Natural killer cell (primary cell): ENCODE results near the gene SRP54. TPM values are rescaled to one million over a fixed set of nuclear protein-coding genes. Genes with fewer than 3 reads are reported as not detected.

Experiments used
- ATAC-seq, 3 donors: fragments of 150-1000 bp in 2 of 3; fragments of 200-7000 bp in 1 of 3; cut with Tn5 transposase; 1 replicate in 1 of 3; 2 replicates in 2 of 3; pipeline ENCODE4 v1.10.0; 2021; ENCODE audit warnings: mild to moderate bottlenecking in 2 of 3, moderate library complexity in 2 of 3
- DNase-seq, 2 donors: peaks; one replicate each; pipeline versions ENCODE4 v3.0.0 to v3.0.0-alpha.2; 2013 to 2021; ENCODE audit warnings: mixed read lengths in 1 of 2
- H3K27ac ChIP-seq: one replicate; pipeline ENCODE4 v1.5.1; 2013; ENCODE audit warnings: mild to moderate bottlenecking, low read length
- H3K27me3 ChIP-seq: one replicate; pipeline ENCODE4 v1.6.1; 2013; ENCODE audit warnings: low read length; ENCODE audit not compliant: control insufficient read depth, insufficient read depth
- H3K36me3 ChIP-seq: one replicate; pipeline ENCODE4 v1.6.1; 2013; ENCODE audit warnings: low read length; ENCODE audit not compliant: control insufficient read depth, insufficient read depth
- H3K4me1 ChIP-seq: one replicate; pipeline ENCODE4 v1.6.1; 2013; ENCODE audit warnings: low read length; ENCODE audit not compliant: control insufficient read depth, insufficient read depth
- H3K4me3 ChIP-seq: one replicate; pipeline ENCODE4 v1.5.1; 2013; ENCODE audit warnings: low read length
- H3K9me3 ChIP-seq: one replicate; pipeline ENCODE4 v1.6.1; 2013; ENCODE audit warnings: low read length; ENCODE audit not compliant: control insufficient read depth, insufficient read depth
- H3K27ac Mint-ChIP-seq, 2 donors: one replicate each; pipeline ENCODE4 v1.8.0; 2022; ENCODE audit warnings: mild to moderate bottlenecking in 2 of 2, mixed read lengths in 2 of 2, moderate library complexity in 1 of 2
- H3K27me3 Mint-ChIP-seq, 2 donors: one replicate each; pipeline ENCODE4 v1.8.0; 2022; ENCODE audit warnings: low read depth in 2 of 2, mixed read lengths in 2 of 2
- H3K36me3 Mint-ChIP-seq: one replicate; pipeline ENCODE4 v1.8.0; 2022; ENCODE audit warnings: mixed read lengths
- H3K4me1 Mint-ChIP-seq, 2 donors: one replicate each; pipeline ENCODE4 v1.8.0; 2022; ENCODE audit warnings: mixed read lengths in 2 of 2
- H3K4me3 Mint-ChIP-seq: one replicate; pipeline ENCODE4 v1.8.0; 2022; ENCODE audit warnings: mild to moderate bottlenecking, moderate library complexity, mixed read lengths
- H3K9me3 Mint-ChIP-seq, 2 donors: one replicate each; pipeline ENCODE4 v1.8.0; 2022; ENCODE audit warnings: mixed read lengths in 2 of 2
- WGBS: methylation state at CpG from one replicate; pipeline ENCODE4 v1.1.7; 2013; ENCODE audit warnings: missing lambda C conversion rate; ENCODE audit not compliant: insufficient coverage; 5-methylcytosine and 5-hydroxymethylcytosine counted together
- intact Hi-C: fragments of 100-400 bp; cut with micrococcal nuclease; formaldehyde crosslinking; loops from one replicate; pipeline ENCODE4 v1.14.2; 2022
- total RNA-seq, 4 donors: library from RNA; stranded (reverse); fragments of 120-200 nt in 1 of 4; gene quantifications; one replicate each; pipeline versions ENCODE4 v1.2.3 to v1.2.4, GENCODE V29; 2013 to 2022
- TF ChIP-seq, protein P1 (sequence below): fragments of 200-600 bp; IDR thresholded peaks from one replicate; pipeline ENCODE4 v1.8.0; 2022; ENCODE audit warnings: antibody characterized with exemption

SRP54 gene
- total RNA-seq, 3 donors from 2014 or later (not counting 1 experiment from before 2014, with no cell fraction given), result 41.2 to 63.2 (median 48.8) TPM

DNA sequence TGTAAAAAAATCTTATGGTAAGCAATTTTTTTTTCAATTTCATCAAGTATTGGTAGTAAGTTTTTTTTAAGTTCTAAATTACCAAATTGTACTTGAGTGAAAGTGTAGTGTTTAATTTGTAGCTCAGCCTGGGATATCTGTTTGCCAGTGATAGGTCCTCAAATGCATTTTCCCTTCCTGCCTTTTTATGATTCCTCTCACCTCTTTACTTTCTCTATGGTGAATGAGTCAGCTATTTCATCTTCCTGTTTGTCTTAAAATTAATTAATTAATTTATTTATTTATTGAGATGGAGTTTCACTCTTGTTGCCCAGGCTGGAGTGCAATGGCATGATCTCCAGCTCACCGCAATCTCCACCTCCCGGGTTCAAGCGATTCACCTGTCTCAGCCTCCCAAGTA is 10.6 kb downstream of the SRP54 start:
- Histone ChIP-seq H3K27ac (no peak overlapping the region), H3K36me3 (peaks cover 13% of the 10 kb centered on the region), H3K9me3 (no peaks in the 10 kb centered on the region), H3K27me3 (no peaks in the 10 kb centered on the region), H3K4me3 (no peak overlapping the region), H3K4me1 (no peaks in the 10 kb centered on the region)
- H3K4me1 Mint-ChIP-seq, result peaks cover 28 to 30% of the 10 kb centered on the region in 2 donors
- H3K27me3 Mint-ChIP-seq, result no peaks in the 10 kb centered on the region
- no peak overlapping the region for H3K4me3 Mint-ChIP-seq
- no peaks in the 10 kb centered on the region for H3K9me3 Mint-ChIP-seq
- H3K27ac Mint-ChIP-seq, result no peak overlapping the region
- DNase-seq (no peak), ATAC-seq (no peak)
- no peaks in the 10 kb centered on the region for H3K36me3 Mint-ChIP-seq
- WGBS, result 96% methylated on average over 3 of the region's 3 CpGs
- TF ChIP-seq, protein P1, sequence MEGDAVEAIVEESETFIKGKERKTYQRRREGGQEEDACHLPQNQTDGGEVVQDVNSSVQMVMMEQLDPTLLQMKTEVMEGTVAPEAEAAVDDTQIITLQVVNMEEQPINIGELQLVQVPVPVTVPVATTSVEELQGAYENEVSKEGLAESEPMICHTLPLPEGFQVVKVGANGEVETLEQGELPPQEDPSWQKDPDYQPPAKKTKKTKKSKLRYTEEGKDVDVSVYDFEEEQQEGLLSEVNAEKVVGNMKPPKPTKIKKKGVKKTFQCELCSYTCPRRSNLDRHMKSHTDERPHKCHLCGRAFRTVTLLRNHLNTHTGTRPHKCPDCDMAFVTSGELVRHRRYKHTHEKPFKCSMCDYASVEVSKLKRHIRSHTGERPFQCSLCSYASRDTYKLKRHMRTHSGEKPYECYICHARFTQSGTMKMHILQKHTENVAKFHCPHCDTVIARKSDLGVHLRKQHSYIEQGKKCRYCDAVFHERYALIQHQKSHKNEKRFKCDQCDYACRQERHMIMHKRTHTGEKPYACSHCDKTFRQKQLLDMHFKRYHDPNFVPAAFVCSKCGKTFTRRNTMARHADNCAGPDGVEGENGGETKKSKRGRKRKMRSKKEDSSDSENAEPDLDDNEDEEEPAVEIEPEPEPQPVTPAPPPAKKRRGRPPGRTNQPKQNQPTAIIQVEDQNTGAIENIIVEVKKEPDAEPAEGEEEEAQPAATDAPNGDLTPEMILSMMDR, result no peak
- intact Hi-C loops, result no loop called here

DNA sequence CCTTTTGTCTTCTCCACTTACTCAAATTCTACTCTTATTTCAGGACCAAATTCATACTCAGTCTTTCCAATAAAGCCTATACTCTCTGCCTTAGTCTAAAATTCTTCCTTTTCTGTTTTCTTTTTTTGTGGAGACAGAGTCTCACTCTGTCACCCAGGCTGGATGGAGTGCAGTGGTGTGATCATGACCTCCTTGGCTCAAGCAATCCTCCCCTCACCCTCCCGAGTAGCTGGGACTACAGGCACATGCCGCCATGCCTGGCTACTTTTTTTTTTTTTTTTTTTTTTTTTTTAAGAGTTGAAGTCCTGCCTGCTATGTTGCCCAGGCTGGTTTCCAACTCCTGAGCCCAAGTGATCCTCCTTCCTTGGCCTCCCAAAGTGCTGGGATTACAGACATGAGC is 11.9 kb downstream of the SRP54 start:
- Mint-ChIP-seq H3K4me1 (peaks cover 23 to 28% of the 10 kb centered on the region in 2 donors), H3K27me3 (no peaks in the 10 kb centered on the region), H3K9me3 (no peaks in the 10 kb centered on the region), H3K27ac (peak overlapping the region; percentile 3 to 13), H3K36me3 (no peaks in the 10 kb centered on the region), H3K4me3 (no peak overlapping the region)
- intact Hi-C loops, result no loop called here
- no peak overlapping the region for H3K27ac ChIP-seq
- H3K4me1 ChIP-seq, result no peaks in the 10 kb centered on the region
- peak in 1 of 3 donors; percentile 13 for ATAC-seq
- TF ChIP-seq, protein P1, result no peak
- 90% methylated on average over 2 of the region's 2 CpGs for WGBS
- peaks cover 18% of the 10 kb centered on the region for H3K36me3 ChIP-seq
- H3K4me3 ChIP-seq, result no peak overlapping the region
- no peaks in the 10 kb centered on the region for H3K9me3 ChIP-seq
- H3K27me3 ChIP-seq, result no peaks in the 10 kb centered on the region
- DNase-seq, result no peak

DNA sequence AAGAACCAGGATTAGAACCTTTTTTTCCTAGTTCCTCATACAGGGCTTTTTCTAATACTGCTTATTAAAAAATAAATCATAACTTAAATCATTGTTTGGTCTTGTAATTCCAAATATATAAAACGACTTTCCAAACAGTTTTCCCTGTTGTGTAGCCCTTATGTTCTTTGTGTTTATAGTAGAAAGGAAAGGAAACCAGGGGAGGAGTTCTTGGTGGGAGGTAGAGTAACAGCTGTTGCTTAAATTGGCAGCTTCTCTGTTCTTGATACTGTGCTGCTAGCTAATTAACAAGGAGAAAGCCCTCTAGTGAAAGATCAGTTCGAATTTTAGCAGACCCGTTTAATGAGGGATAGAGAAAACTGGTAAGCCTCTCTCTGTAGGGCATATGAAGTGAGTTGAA is 15.0 kb downstream of the SRP54 start:
- Histone ChIP-seq H3K36me3 (peaks cover 35% of the 10 kb centered on the region), H3K27ac (no peak overlapping the region), H3K9me3 (no peaks in the 10 kb centered on the region), H3K4me3 (no peak overlapping the region), H3K4me1 (no peaks in the 10 kb centered on the region), H3K27me3 (no peaks in the 10 kb centered on the region)
- no peaks in the 10 kb centered on the region for H3K9me3 Mint-ChIP-seq
- no peaks in the 10 kb centered on the region for H3K27me3 Mint-ChIP-seq
- H3K4me3 Mint-ChIP-seq, result no peak overlapping the region
- DNase-seq, result no peak
- peaks cover 14 to 19% of the 10 kb centered on the region in 2 donors for H3K4me1 Mint-ChIP-seq
- intact Hi-C loops, result no loop called here
- no peak for ATAC-seq
- WGBS, result 89% methylated on average over 3 of the region's 3 CpGs
- H3K27ac Mint-ChIP-seq, result no peak overlapping the region
- TF ChIP-seq, protein P1, result no peak
- H3K36me3 Mint-ChIP-seq, result no peaks in the 10 kb centered on the region

DNA sequence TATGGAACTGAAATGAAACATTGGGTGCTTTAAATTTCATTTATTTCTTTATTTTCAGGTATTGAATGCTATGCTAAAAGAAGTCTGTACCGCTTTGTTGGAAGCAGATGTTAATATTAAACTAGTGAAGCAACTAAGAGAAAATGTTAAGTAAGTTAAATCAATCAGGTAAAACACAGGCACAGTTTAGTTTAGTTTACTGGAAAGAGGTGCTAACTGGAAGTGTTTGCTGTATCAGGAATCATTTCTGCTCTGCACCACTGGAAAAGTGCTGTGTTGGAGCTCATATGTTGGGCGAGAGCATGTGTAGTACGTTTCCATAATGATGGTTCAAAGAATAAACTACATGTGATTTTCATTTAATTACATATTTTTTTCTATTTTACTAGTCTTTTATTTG is 16.7 kb downstream of the SRP54 start:
- intact Hi-C loops, result no loop called here
- Histone ChIP-seq H3K36me3 (peaks cover 42% of the 10 kb centered on the region), H3K9me3 (no peaks in the 10 kb centered on the region), H3K4me1 (no peaks in the 10 kb centered on the region), H3K4me3 (no peak overlapping the region), H3K27ac (no peak overlapping the region), H3K27me3 (no peaks in the 10 kb centered on the region)
- 100% methylated on average over 1 of the region's 3 CpGs for WGBS
- no peak for DNase-seq
- peaks cover 11 to 13% of the 10 kb centered on the region in 2 donors for H3K4me1 Mint-ChIP-seq
- H3K27me3 Mint-ChIP-seq, result no peaks in the 10 kb centered on the region
- no peak for ATAC-seq
- H3K36me3 Mint-ChIP-seq, result no peaks in the 10 kb centered on the region
- no peak overlapping the region for H3K4me3 Mint-ChIP-seq
- no peaks in the 10 kb centered on the region for H3K9me3 Mint-ChIP-seq
- H3K27ac Mint-ChIP-seq, result no peak overlapping the region
- TF ChIP-seq, protein P1, result no peak
